ENCODE results near the gene CLIC1.

CLIC1 gene

GRCh38 chr6:31768363-31769257 is 32.3 kb upstream of the CLIC1 start:
- DNase-seq (ENCODE audit: low read depth) = no peak

- DNase-seq (ENCODE audit: low read depth) = no peak
These were observed 30.8 kb upstream of the CLIC1 start for GRCh38 chr6:31767096-31767645.

GRCh38 chr6:31765910-31766794 is 29.8 kb upstream of the CLIC1 start:
- DNase-seq (ENCODE audit: low read depth) = no peak

- DNase-seq (ENCODE audit: low read depth) = no peak
These were observed 29.2 kb upstream of the CLIC1 start for GRCh38 chr6:31765559-31765909.

DNA sequence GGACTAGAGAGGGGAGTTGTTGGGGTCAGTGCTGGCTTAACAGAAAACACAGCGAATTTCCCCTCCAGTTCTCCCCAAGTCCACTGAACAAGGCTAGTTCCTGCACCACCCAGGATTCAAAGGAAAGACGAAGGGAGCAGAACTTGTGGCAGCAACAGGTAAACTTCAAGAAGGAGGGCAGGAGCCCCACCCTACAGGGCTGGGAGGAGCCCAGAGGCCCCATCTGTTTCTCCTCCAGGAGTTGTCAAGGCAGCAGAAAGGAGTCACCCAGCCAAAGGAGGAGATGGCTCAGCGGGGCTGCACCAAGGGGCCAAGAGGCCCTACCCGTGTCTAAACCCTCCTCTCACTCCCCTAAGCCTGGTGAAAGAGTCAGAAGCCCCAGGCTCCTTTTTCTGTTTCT is 27.9 kb upstream of the CLIC1 start:
- DNase-seq (ENCODE audit: low read depth) = no peak

DNA sequence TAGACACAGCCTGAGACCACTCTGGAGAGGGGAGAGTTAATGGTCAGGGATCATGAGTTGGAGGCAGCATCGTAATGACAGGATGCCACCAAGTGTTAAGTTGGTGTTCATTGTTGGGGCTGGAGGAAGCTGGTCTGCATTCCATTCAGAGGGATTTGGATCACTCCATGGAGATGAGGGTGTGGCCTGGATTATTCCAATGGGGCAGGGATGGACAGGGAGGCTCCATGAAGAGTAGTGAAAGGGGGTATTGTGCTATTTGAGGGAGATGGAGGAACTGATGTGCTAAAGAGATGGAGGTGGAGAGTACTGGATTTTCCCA is 27.2 kb upstream of the CLIC1 start:
- DNase-seq (ENCODE audit: low read depth) = no peak

- no peak for DNase-seq (ENCODE audit: low read depth)
These were observed 26.7 kb upstream of the CLIC1 start for GRCh38 chr6:31762878-31763618.

- DNase-seq (ENCODE audit: low read depth) = no peak
These were observed 26.0 kb upstream of the CLIC1 start, which contains the start of gene SAPCD1 for GRCh38 chr6:31762356-31762755. SAPCD1 (plus strand) TSS chr6:31762656; CDS start chr6:31763055, 399 bp downstream.

- no peak for DNase-seq (ENCODE audit: low read depth)
These were observed 25.0 kb upstream of the CLIC1 start for GRCh38 chr6:31761343-31761742.

DNA sequence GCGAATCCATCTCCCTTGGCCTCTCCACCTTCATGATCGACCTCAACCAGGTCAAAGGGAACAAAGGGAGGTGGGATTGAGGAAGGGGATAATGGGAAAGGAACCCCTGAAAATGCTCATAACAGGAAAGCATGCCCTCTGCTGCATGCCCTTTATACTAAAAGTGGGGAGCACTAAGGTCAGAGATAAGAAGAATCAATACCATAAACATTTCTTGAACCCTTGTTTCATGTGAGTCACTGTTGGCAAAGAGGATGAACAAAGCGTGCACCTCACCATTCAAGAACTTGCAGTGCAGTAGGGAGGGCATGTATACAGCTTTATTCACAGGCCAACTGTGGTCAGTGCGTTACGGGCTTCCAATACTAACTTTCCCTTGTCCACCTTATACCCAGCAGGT is 24.5 kb upstream of the CLIC1 start:
- DNase-seq (ENCODE audit: low read depth) = no peak

- no peak for DNase-seq (ENCODE audit: low read depth)
These were observed 22.0 kb upstream of the CLIC1 start for GRCh38 chr6:31758281-31758680.

GRCh38 chr6:31752739-31753319 is 16.5 kb upstream of the CLIC1 start:
- DNase-seq (ENCODE audit: low read depth) = no peak

DNA sequence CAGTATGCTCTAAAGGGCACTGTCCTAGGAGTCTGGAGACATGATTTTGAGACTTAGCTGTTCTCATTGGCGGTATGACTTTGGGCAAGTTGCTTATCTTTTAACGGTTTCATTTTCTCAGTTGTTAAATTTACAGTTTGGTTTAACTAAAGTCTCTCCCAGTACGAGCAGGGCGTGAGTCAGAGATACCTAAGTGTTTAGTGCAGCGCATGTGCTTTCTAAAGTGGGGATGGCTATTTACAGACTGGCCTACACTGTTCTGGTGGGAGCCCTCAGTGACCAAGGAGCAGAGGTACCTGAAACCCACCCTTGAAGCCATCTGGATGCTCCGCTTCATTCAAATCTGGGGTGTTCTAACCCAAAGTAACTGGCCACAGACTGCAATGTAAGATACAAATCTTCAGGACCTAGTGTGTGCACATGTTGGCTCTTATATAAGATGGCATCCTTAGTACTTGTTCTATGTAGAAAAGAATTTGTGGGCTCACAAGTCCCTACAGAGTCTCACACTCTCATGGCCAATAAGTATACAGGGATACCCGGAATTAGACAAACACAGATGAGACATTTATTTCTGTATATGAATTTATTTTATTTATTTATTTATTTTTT is 14.2 kb upstream of the CLIC1 start:
- no peak for DNase-seq (ENCODE audit: low read depth)

- no peak for DNase-seq (ENCODE audit: low read depth)
These were observed 13.1 kb upstream of the CLIC1 start for GRCh38 chr6:31749301-31750036.

DNA sequence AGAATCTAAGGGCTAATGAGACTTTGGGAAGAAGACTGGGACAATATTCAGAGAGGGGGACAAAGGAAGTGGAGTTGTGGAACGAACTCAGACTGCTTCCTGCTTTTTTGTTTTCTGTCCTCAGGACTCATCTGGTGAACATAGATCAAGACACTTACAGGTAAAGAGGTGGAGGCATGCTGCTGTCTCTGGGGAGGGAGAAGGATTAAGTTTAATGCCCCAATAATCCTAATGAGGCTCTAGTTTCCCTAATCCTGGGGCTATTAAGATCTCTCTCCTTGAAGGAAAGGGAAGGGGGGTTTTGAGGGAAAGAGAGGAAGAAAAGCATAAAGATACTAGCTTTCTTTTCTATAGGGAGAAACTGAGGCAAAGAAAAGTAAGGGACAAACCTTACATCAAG is 8.1 kb upstream of the CLIC1 start:
- no peak for DNase-seq (ENCODE audit: low read depth)

- no peak for DNase-seq (ENCODE audit: low read depth)
These were observed 6.6 kb upstream of the CLIC1 start for GRCh38 chr6:31742894-31743293.

- DNase-seq (ENCODE audit: low read depth) = no peak
These were observed 5.5 kb upstream of the CLIC1 start for GRCh38 chr6:31741815-31742214.

DNA sequence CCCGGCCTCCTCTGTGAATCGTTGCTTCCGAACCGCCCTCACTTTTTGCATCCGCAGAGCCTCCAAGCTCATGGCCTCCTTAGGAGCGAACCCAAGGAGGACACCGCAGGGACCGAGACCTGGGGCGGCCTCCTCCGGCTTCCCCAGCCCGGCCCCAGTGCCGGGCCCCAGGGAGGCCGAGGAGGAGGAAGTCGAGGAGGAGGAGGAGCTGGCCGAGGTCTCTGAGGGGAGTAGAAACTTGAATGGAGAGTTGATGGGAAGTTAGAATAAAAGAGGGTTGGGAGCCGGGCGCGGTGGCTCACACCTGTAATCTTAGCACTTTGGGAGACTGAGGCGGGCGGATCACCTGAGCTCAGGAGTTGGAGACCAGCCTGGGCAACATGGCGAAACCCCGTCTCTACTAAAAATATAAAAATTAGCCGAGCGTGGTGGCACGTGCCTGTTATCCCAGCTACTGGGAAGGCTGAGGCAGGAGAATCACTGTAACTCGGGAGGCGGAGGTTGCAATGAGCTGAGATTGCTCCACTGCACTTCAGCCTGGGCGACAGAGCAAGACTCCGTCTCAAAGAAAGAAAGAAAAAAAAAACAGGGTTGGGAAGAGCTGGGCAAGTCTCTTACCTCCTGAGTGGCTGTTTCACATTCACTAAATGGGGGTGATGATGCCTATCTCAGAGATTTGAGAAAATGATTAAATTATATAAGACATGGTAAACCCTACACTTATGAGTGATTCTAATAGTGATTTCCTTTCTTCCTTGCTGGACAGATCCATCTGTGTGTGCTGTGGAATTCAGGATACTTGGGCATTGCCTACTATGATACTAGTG is 4.3 kb upstream of the CLIC1 start:
- DNase-seq (ENCODE audit: low read depth) = no peak

GRCh38 chr6:31739639-31740396 is 3.5 kb upstream of the CLIC1 start, which contains the start of gene MSH5:
MSH5 (plus strand) TSS chr6:31740005; CDS start chr6:31740467, 462 bp downstream.
- DNase-seq (ENCODE audit: low read depth) = peak; percentile 99

All from HS-27A (cell line).